Measurements from ENCODE around the gene MTMR11.

MTMR11 gene

DNA sequence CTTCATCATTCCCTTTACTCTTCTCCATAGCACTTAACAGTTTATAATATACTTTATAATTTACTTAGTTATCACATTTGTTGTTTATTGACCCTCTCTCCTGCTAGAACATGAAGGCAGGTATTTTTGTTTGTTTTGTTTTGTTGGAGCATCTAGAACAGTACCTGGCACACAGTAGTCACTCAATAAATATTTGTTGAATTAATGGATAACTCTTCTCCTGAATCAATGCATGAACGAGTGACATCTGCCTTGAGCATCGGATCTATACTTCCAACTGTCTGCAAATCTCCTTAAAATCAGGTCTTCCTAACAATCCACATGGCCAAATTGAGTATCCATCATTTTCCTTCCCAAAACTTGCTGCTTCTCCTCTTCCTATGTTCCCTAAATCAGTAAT, 35.9 kb upstream of the MTMR11 start:
- Histone ChIP-seq H3K9me3 (no peaks in the 10 kb centered on the region), H3K27me3 (peaks cover 31% of the 10 kb centered on the region), H3K27ac (no peak overlapping the region), H3K36me3 (no peaks in the 10 kb centered on the region), H3K4me3 (ENCODE audit: low read depth in 1 of 2, low read length in 1 of 2) (no peak overlapping the region), H3K4me1 (ENCODE audit: control insufficient read depth in 1 of 2, insufficient read depth in 1 of 2, low read depth in 1 of 2, low read length in 1 of 2) (no peaks in the 10 kb centered on the region)
- TF ChIP-seq, protein P1, sequence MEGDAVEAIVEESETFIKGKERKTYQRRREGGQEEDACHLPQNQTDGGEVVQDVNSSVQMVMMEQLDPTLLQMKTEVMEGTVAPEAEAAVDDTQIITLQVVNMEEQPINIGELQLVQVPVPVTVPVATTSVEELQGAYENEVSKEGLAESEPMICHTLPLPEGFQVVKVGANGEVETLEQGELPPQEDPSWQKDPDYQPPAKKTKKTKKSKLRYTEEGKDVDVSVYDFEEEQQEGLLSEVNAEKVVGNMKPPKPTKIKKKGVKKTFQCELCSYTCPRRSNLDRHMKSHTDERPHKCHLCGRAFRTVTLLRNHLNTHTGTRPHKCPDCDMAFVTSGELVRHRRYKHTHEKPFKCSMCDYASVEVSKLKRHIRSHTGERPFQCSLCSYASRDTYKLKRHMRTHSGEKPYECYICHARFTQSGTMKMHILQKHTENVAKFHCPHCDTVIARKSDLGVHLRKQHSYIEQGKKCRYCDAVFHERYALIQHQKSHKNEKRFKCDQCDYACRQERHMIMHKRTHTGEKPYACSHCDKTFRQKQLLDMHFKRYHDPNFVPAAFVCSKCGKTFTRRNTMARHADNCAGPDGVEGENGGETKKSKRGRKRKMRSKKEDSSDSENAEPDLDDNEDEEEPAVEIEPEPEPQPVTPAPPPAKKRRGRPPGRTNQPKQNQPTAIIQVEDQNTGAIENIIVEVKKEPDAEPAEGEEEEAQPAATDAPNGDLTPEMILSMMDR (IDR thresholded peaks at IDR 0.05) = no peak

DNA sequence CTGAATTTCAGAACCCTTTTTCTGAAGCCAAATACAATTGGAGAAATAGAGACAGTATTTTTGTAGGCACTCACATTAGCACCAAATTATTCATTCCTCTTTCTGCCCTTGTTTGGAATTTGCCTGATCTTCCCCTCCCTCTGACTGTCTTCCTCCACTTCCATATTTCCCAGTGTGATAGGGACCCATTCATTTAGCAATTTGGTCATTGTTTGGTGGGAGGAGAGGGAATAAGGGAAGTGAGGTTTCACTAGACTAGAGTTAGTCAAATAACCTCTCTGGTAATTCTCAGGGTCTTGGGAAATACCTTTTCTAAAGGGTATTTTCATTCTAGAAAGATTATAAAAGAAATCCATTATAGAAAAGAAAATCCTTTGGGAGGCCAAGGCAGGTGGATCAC, 31.0 kb upstream of the MTMR11 start:
- TF ChIP-seq, protein P1 (IDR thresholded peaks at IDR 0.05) = no peak

DNA sequence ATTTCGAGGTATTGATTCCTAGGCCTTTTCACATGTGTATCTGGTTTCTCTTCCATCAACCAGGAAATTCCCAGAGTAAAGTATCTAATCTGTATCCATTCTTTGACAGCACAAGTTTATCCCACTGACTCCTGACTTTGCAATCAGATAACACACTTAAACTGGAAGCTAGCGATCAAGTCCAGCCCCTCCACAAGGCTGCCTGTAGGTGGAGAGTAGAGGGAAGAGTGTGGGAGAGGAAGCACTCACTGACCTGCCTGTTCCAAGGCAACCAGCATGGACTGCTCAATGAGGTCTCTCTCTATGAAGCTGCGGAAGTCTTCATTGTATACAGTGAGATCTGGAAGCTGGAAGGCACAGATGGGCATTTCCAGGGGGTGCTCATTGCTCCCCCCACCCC, 30.4 kb upstream of the MTMR11 start:
- Histone ChIP-seq H3K4me1 (ENCODE audit: control insufficient read depth in 1 of 2, insufficient read depth in 1 of 2, low read depth in 1 of 2, low read length in 1 of 2) (peaks cover 3 to 6% of the 10 kb centered on the region in 2 experiments), H3K27me3 (peaks cover 63% of the 10 kb centered on the region), H3K4me3 (ENCODE audit: low read depth in 1 of 2, low read length in 1 of 2) (no peak overlapping the region), H3K27ac (no peak overlapping the region), H3K36me3 (no peaks in the 10 kb centered on the region), H3K9me3 (no peaks in the 10 kb centered on the region)
- TF ChIP-seq, protein P1 (IDR thresholded peaks at IDR 0.05) = no peak

More for the DNA sequence above, 31.0 kb upstream of the MTMR11 start:
- Histone ChIP-seq H3K36me3 (no peaks in the 10 kb centered on the region), H3K9me3 (no peaks in the 10 kb centered on the region), H3K27ac (no peak overlapping the region), H3K27me3 (peaks cover 59% of the 10 kb centered on the region), H3K4me3 (ENCODE audit: low read depth in 1 of 2, low read length in 1 of 2) (no peak overlapping the region), H3K4me1 (ENCODE audit: control insufficient read depth in 1 of 2, insufficient read depth in 1 of 2, low read depth in 1 of 2, low read length in 1 of 2) (no peaks in the 10 kb centered on the region)

DNA sequence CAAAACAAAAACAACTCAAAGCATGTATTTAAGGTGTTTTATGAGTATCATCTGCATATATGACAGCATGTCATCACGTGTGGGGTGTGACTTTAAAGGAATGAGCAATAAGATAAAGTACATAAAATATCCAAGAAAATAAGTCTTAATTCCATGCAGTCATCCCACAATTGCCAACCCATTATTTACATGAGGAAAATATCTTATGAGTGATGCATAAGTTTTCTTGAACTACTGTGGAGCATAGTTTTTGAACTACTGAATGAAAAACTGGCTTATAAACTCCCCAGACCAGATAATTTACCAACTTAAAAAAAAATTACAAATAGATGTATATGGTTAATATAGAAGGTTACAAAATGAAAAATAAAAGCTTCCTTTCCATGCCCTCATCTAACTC, 29.7 kb upstream of the MTMR11 start:
- TF ChIP-seq, protein P1 (IDR thresholded peaks at IDR 0.05) = no peak
- Histone ChIP-seq H3K27ac (no peak overlapping the region), H3K4me3 (ENCODE audit: low read depth in 1 of 2, low read length in 1 of 2) (no peak overlapping the region), H3K36me3 (no peaks in the 10 kb centered on the region), H3K27me3 (peaks cover 63% of the 10 kb centered on the region), H3K9me3 (no peaks in the 10 kb centered on the region), H3K4me1 (ENCODE audit: control insufficient read depth in 1 of 2, insufficient read depth in 1 of 2, low read depth in 1 of 2, low read length in 1 of 2) (peaks cover 3 to 9% of the 10 kb centered on the region in 2 experiments)

DNA sequence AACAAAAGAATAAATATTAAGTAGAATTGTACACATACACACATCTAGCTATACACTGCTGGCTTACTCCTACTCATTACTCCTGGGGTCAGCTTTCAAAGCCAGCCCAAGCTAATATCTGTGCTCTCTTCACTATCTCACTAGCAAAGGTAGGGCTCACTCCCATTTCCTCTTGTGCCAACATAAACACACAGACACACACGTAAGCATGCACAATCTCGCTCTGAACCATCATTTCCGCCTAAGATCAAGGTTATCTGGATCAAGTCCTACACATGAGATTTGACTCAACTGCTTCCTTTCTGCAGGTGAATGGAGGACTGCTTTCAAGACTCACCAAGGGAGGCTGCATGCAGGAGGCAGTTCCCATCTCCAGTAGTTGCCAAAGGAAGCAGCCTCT, 28.8 kb upstream of the MTMR11 start:
- Histone ChIP-seq H3K27me3 (peaks cover 69% of the 10 kb centered on the region), H3K4me1 (ENCODE audit: control insufficient read depth in 1 of 2, insufficient read depth in 1 of 2, low read depth in 1 of 2, low read length in 1 of 2) (peaks cover 3 to 9% of the 10 kb centered on the region in 2 experiments), H3K4me3 (ENCODE audit: low read depth in 1 of 2, low read length in 1 of 2) (no peak overlapping the region), H3K36me3 (no peaks in the 10 kb centered on the region), H3K9me3 (no peaks in the 10 kb centered on the region), H3K27ac (no peak overlapping the region)
- TF ChIP-seq, protein P1 (IDR thresholded peaks at IDR 0.05) = no peak

DNA sequence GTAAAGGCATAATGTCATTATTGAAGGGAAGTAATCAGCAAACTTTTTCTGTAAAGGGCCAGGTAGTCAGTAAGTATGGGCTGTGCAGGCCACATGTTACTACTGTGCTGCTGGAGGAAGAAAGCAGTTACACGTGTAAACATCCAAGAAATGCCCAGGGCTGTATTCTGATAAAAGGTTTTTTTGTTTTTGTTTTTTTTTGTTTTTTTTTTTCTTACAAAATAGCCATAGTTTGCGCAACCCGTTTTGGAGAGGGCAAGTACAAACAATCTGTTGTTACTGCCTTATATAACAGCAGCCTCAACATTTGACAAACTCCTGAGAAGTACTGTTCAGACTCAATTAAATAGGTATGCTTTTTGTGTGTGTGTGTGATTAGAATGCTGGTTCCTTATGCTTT, 26.7 kb upstream of the MTMR11 start:
- TF ChIP-seq, protein P1 (IDR thresholded peaks at IDR 0.05) = no peak
- peaks cover 3 to 9% of the 10 kb centered on the region in 2 experiments for H3K4me1 ChIP-seq (ENCODE audit: control insufficient read depth in 1 of 2, insufficient read depth in 1 of 2, low read depth in 1 of 2, low read length in 1 of 2)
- H3K4me3 ChIP-seq (ENCODE audit: low read depth in 1 of 2, low read length in 1 of 2) = no peak overlapping the region
- no peaks in the 10 kb centered on the region for H3K36me3 ChIP-seq
- H3K27me3 ChIP-seq = peaks cover 68% of the 10 kb centered on the region
- no peaks in the 10 kb centered on the region for H3K9me3 ChIP-seq
- H3K27ac ChIP-seq = no peak overlapping the region

Measured in neutrophil (primary cell).